Effector CD8-positive, alpha-beta T cell (primary cell): Measurements from ENCODE around the gene ARVCF.

Experiments used
- DNase-seq: peaks from one replicate; lab custom pipeline; 2025; lab: John Stamatoyannopoulos, UW

ARVCF gene

GRCh38 chr22:19961868-19962245, 54.8 kb downstream of the ARVCF start:
- no peak for DNase-seq

DNA sequence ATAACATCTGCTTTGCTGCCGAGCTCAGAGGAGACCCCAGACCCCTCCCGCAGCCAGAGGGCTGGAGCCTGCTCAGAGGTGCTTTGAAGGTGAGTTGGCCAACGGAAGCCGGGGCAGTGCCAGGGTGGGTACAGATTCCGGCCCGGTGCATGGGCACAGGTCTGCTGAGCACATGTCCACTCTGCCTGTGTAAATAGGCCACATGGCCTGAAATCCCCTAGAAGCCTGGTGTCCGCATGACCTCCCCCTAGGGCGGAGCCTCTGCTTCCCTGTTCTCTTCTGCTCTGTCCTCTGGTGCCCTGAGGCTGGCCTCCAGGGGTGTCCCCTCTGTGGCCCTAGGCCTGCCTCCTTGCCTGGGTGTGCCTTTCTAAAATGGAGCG, 55.4 kb downstream of the ARVCF start:
- no peak for DNase-seq

GRCh38 chr22:19960491-19961200, 56.0 kb downstream of the ARVCF start:
- no peak for DNase-seq

- DNase-seq, result no peak
Observed at GRCh38 chr22:19959587-19960490, 56.8 kb downstream of the ARVCF start.

GRCh38 chr22:19959043-19959586, 57.5 kb downstream of the ARVCF start:
- no peak for DNase-seq

GRCh38 chr22:19958083-19959042, 58.3 kb downstream of the ARVCF start:
- no peak for DNase-seq

GRCh38 chr22:19957445-19957844, 59.2 kb downstream of the ARVCF start:
- no peak for DNase-seq

DNA sequence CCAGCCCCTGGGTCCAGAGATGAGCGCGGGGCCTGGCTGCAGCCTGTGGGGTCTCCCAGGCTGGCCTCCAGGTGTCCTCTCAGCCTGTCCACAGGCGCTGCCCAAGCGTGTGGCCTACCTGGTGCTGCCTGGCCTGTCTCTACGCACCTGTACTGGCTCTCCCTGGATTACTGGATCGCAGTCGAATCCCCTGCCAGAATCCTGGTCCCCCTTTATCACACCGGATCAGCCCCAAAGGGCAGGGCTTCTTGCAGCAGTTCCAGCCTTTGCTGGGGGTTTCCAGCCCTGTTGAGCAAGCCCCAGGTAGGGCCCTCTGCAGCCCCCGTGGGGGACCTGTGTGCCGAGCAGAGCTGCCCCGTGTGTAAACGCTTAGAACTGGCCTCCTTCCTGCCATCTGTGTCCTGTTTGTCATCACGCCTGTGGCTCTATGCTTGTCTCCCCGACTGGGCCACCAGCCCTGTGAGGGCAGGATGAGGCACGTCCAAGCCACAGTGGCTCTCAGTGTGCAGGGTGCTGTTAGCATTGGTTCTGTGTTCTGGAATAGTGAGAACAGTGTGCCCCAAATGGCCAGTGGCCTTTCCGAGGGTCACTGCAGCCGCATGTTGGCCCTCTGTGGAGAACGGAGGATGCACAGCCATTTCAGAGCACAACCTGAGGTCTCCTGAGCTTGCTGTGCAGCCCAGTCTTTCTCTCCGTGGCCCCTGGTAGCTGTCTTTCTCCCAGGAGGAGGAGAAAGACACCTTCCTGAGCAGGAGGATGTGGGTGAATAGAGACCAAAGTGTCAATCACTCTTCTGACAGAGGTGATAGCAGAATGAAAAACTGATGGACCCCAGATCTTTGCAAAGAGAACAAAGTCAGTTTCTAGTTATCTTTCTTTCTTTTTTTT, 61.1 kb downstream of the ARVCF start:
- no peak for DNase-seq

GRCh38 chr22:19951346-19951745, 65.3 kb downstream of the ARVCF start:
- DNase-seq, result no peak

DNA sequence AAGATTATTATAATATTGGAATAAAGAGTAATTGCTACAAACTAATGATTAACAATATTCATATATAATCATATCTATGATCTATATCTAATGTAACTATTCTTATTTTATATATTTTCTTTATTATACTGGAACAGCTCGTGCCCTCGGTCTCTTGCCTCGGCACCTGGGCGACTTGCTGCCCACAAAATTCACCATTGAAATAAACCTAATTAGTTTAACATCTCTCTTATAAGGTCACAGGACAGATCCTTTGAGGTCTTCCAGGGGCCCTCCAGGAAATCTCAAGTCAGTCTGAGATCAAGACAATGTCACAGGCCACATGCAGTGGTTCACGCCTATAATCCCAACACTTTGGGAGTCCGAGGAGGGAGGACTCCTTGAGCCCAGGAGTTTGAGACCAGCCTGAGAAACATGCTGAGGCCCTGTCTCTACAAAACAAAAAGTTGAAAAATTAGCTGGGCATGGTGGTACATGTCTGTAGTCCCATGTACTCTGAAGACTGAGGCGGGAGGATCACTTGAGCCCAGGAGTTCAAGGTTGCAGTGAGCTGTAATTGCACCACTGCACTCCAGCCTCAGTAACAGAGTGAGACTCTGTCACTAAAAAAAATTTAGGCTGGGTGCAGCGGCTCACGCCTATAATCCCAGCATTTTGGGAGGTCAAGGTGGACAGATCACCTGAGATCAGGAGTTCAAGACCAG, 68.4 kb downstream of the ARVCF start:
- DNase-seq, result no peak

DNA sequence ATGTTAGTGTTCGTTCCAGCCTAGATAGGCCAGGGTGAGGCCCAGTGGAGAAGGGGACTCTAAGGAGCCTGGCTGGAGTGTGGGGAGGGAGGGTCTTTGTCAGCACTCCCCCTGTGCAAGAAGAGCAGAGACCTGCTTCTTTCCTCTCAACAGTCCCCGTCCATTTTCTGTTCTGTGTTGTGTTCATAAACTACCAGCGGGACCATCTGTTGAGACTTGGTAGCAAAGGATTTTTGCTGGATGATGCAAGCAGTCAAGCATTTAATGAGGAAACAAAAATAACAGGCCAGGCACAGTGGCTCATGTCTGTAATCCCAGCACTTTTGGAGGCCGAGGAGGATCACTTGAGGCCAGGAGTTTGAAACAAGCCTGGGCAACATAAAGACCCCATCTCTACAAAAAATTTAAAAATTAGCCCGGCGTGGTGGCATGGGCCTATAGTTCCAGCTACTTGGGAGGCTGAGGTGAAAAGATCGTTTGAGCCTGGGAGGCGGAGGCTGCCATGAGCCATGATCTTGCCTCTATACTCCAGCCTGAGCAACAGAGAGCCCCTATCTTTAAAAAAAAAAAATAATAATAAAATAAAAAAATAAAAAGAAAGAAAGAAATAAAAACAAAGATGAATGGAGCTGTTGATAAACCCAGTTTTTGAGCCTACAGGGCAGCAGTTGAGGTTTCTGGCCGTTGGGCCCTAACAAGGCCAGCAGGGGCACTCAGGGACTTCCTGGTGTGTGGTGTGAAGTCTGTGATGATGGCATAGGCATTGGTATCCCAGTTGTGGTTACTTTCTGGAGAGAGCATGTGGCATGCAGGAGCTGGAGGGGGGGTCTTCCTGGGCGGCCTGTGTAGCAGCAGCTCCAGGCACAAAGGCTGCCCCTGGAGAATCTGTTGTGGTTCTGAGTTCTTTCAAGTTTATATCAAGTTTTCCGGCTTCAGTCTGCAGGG, 73.3 kb downstream of the ARVCF start:
- DNase-seq, result no peak

DNA sequence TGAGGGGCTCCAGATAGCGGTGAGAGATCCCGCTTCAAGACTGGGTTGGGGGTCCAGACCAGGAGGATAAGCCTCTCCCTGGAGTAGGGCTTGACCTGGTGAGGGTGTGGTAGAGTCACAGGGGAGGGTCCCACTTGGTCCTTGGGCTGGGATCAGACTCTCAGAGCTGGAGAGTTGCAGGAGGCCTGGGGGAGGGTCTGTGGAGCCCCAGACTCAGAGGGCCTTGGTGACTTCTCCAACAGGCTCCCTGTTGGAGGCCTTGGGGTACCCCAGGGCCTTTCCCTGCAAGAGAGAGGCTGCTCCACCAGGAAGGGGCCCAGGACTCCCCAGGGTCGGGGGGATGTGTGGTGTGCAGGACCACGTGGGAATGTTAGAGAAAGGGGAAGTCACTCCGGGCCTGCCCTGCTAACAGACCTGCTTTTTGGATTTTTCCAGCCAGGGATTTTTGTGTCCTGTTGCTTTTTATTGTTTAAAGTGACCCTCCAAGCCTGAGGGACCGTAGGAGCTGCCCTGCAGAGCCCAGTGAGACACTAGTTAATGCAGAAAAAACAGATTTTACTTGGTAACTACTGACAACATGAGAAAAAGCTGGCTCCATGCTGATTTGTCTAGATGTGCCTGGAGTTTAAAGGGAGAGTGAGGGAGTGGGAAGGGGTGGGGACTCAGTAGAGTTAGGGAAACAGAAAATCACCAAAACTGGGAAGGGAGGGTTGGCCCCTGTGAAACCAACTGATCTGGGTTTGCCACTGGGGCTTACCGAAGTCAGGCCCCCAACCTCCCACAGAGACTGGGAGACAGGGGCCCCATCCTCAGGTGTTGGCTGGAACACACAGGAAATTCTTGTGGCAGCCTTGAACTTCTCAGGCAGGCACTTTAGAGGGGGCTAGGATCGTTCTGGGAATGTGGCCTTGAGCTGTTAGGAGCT, 74.2 kb downstream of the ARVCF start:
- no peak for DNase-seq

DNA sequence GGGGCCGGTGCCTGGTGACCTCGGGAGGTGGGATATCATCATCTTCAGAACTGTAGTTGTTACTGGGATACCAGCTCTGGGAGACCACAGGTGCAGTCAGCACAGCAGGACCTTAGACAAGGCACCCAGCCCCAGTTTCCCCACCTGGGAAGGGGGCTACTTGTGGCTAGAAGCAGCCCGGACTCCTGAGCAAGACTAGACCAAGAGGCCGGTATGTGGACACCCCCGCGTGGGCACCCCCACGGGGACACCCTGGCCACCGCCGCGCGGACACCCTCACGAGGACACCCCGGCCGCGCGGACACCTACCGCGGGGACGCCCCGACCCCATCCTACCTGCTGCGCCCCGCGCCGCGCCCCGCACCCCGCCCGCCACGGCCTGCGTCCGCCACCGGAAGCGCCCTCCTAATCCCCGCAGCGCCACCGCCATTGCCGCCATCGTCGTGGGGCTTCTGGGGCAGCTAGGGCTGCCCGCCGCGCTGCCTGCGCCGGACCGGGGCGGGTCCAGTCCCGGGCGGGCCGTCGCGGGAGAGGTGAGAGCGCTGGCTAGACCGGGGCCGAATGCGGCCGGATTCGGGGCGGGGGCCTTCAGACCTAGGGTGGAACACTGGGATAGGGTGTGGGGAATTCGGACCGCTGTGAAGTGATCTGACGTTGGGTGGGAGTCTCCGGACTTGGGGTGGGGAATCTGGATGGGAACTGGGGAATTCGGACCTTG, 75.1 kb downstream of the ARVCF start, which contains the start of the genes COMT and TXNRD2:
Gene COMT, plus strand, starts transcription at position 408 of the 718 bp plus-strand sequence. CDS start 20,755 bp downstream, outside the sequence.
Gene TXNRD2, minus strand, starts transcription at position 454 of the 718 bp plus-strand sequence. Its CDS starts 15 bp downstream, at position 439.
- peak; percentile 49 for DNase-seq

DNA sequence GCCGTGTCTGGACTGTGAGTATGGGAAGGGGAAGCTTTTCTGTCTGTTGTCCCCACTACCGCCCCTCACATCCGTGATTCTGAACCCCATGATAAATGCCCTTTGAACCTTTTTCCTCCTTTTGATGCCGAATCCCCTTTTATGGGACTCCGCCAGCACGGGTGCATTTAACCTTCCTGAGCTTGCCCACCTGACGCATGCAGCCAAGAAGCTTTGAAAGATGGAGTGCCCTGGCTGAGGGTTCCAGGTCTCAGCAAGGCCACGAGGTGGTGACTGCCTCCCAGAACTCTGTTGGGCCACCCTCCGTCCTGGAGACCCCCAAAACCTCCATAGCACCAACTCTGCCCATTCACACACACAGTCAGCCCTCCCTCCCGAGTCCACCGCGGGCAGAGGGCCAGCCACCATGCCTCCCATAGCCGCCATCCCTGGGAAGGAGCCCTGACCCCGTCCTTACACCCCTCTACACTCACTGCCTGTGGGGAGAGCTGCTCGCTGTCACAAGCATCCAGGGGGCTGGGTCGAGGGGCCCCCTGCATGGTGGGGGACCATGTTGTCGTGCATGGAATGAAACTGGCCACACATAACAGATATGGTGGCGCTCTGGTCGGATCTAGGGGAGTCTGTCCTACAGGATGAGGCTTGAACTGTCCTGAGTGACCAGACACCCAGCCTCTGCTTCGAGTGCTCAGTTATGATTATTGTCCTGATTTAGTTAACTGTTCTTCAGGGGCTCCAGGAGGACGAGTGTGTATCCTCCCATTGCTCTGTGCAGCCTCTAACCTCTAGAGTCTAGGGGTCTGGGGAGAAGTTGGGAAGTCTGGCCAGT, 75.9 kb downstream of the ARVCF start:
- DNase-seq, result no peak

DNA sequence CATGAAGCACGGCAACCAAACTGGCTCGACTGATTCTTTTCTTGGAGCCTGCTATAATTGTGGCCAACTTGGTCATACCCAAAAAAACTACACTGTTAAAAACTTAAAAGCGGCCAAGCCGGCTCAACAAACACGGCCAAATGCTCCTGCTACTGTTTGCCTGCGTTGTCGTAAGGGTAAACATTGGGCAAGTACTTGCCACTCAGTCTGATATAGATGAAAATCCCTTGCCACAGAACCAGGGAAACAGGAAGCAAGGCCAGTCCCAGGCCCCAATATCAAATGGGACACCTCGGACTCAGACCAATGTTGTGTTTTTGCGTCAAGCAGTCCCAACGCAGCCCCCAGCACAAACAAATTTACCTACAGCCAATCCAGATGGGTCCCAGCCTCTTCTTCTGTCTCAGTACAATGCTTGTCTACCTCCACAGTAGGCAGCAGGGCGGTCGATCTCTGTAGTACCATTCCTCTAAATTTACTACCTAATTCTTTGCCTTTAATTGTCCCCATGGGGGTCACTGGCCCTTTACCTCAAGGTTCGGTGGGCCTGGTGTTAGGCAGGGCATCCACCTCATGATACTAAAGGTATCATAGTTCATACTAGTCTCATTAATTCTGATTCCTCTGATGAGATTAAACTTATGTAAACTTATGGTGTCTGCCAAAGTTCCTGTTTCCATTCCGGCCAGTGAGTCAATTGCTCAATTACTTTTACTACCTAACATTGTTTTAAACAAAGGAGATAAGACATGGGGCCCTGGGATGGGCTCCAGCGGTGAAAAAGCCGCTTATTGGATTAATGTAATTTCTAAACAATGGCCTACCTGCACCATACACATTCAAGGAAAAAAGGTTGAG, 78.8 kb downstream of the ARVCF start:
- DNase-seq, result no peak
